Colonic mucosa (tissue), 4 donors: ENCODE results near the gene NOSTRIN. TPM values are rescaled to one million over a fixed set of nuclear protein-coding genes. Genes with fewer than 3 reads are reported as not detected.

ENCODE experiments used
- DNase-seq: peaks from one replicate; pipeline ENCODE4 v3.0.0-alpha.2; 2020
- H3K27ac ChIP-seq: fragments of 200-600 bp; one replicate; pipeline ENCODE4 v1.8.0; 2021
- H3K27me3 ChIP-seq: fragments of 200-600 bp; one replicate; pipeline ENCODE4 v1.8.0; 2021
- H3K36me3 ChIP-seq: fragments of 200-600 bp; one replicate; pipeline ENCODE4 v1.8.0; 2021
- H3K4me1 ChIP-seq: fragments of 200-600 bp; one replicate; pipeline ENCODE4 v1.8.0; 2021; ENCODE audit warnings: mild to moderate bottlenecking
- H3K4me3 ChIP-seq: fragments of 200-600 bp; one replicate; pipeline ENCODE4 v1.8.0; 2021
- H3K9ac ChIP-seq, 2 donors: one replicate each; pipeline ENCODE4 v1.7.0; 2013; ENCODE audit warnings: control low read depth in 2 of 2, low read depth in 2 of 2, low read length in 2 of 2
- H3K9me3 ChIP-seq: fragments of 200-600 bp; one replicate; pipeline ENCODE4 v1.8.0; 2021
- CTCF ChIP-seq: fragments of 200-600 bp; IDR thresholded peaks from one replicate; pipeline ENCODE4 v1.8.0; 2022; ENCODE audit warnings: antibody characterized with exemption, mild to moderate bottlenecking
- intact Hi-C: fragments of 100-400 bp; cut with DNase I; formaldehyde crosslinking; loops from one replicate; pipeline ENCODE4 v1.14.1; 2022
- total RNA-seq, 2 donors: library from RNA; stranded (reverse); fragmentation: NEBNext Ultra II Directional in 1 of 2; extraction: Animal tissue kit (Norgen Biotek cat#: 25700) in 1 of 2; gene quantifications; one replicate each; pipeline ENCODE4 v1.2.1, GENCODE V29; 2021
- donor health status: healthy.
- donor health status: DM: no; HTN: no; CAD: no.
- donor health status: DM: no; HTN: no; CAD: no.

Gene NOSTRIN
- total RNA-seq, 2 donors from 2014 or later: 29.0 to 37.2 TPM

GRCh38 chr2:168907940-168908662 is 105.7 kb downstream of the NOSTRIN start:
- no peak overlapping the region for H3K9ac ChIP-seq
- TF ChIP-seq CTCF: no peak
- intact Hi-C loops: no loop called here
- no peak overlapping the region for H3K27ac ChIP-seq
- H3K4me3 ChIP-seq: no peak overlapping the region
- no peaks in the 10 kb centered on the region for H3K27me3 ChIP-seq
- no peaks in the 10 kb centered on the region for H3K9me3 ChIP-seq
- H3K36me3 ChIP-seq: no peaks in the 10 kb centered on the region
- DNase-seq: no peak
- H3K4me1 ChIP-seq: no peaks in the 10 kb centered on the region

GRCh38 chr2:168910330-168910729 is 107.9 kb downstream of the NOSTRIN start:
- intact Hi-C loops: no loop called here
- Histone ChIP-seq H3K9me3 (no peaks in the 10 kb centered on the region), H3K27ac (no peak overlapping the region), H3K9ac (no peak overlapping the region), H3K36me3 (no peaks in the 10 kb centered on the region), H3K27me3 (no peaks in the 10 kb centered on the region), H3K4me1 (no peaks in the 10 kb centered on the region), H3K4me3 (no peak overlapping the region)
- no peak for DNase-seq
- no peak for TF ChIP-seq CTCF

GRCh38 chr2:168912466-168912865 is 110.0 kb downstream of the NOSTRIN start:
- no peak for TF ChIP-seq CTCF
- Histone ChIP-seq H3K36me3 (no peaks in the 10 kb centered on the region), H3K27ac (no peak overlapping the region), H3K4me1 (no peaks in the 10 kb centered on the region), H3K27me3 (no peaks in the 10 kb centered on the region), H3K9ac (no peak overlapping the region), H3K9me3 (no peaks in the 10 kb centered on the region), H3K4me3 (peak overlapping the region; percentile 4)
- DNase-seq: no peak
- intact Hi-C loops: no loop called here

- Histone ChIP-seq H3K27me3 (no peaks in the 10 kb centered on the region), H3K9ac (no peak overlapping the region), H3K9me3 (no peaks in the 10 kb centered on the region), H3K36me3 (no peaks in the 10 kb centered on the region), H3K4me1 (no peaks in the 10 kb centered on the region), H3K27ac (no peak overlapping the region), H3K4me3 (peak overlapping the region; percentile 4)
- intact Hi-C loops: no loop called here
- no peak for DNase-seq
- no peak for TF ChIP-seq CTCF
Measured at GRCh38 chr2:168912901-168913369, 110.5 kb downstream of the NOSTRIN start.

- Histone ChIP-seq H3K27ac (no peak overlapping the region), H3K4me1 (no peaks in the 10 kb centered on the region), H3K9me3 (no peaks in the 10 kb centered on the region), H3K9ac (no peak overlapping the region), H3K4me3 (no peak overlapping the region), H3K27me3 (no peaks in the 10 kb centered on the region), H3K36me3 (no peaks in the 10 kb centered on the region)
- intact Hi-C loops: no loop called here
- DNase-seq: no peak
- TF ChIP-seq CTCF: no peak
Measured at GRCh38 chr2:168913495-168913894, 111.1 kb downstream of the NOSTRIN start.

Other genes starting within 250 kb of the NOSTRIN start
- gene SPC25, start 87.8 kb downstream of the NOSTRIN start, total RNA-seq: 10 to 100 TPM in 1 of 2 donors, 1 to 10 TPM in 1; 5.2 to 16.0 TPM
- gene G6PC2, start 98.7 kb downstream of the NOSTRIN start, total RNA-seq: under 1 TPM in 1 of 2 donors, not detected in 1; 0.11 TPM
- gene ABCB11, start 228.7 kb downstream of the NOSTRIN start, total RNA-seq: 1 to 10 TPM in 1 of 2 donors, under 1 TPM in 1; 0.74 to 1.1 TPM